ENCODE results near the gene IGLON5.
A peak's percentile ranks its signal among the peaks of the same experiment; 100 is the strongest.

Gene IGLON5

GRCh38 chr19:51367255-51367564 lies 55.8 kb downstream of the IGLON5 start:
- DNase-seq (ENCODE audit: low read depth, low spot score), result no peak
- TF ChIP-seq CTCF (IDR thresholded peaks at IDR 0.05; ENCODE audit: low read depth, low read length), result no peak
- in situ Hi-C loops (cut with HindIII; ENCODE audit: low sequenced_read_pairs), result no loop called here
- peak overlapping the region; percentile 85 for H3K4me3 ChIP-seq (ENCODE audit: low read depth, low read length)

- DNase-seq (ENCODE audit: low read depth, low spot score), result peak; percentile 99
- TF ChIP-seq CTCF (IDR thresholded peaks at IDR 0.05; ENCODE audit: low read depth, low read length), result no peak
- H3K4me3 ChIP-seq (ENCODE audit: low read depth, low read length), result peak overlapping the region; percentile 85
- in situ Hi-C loops (cut with HindIII; ENCODE audit: low sequenced_read_pairs), result no loop called here
Measured at GRCh38 chr19:51367565-51368365, 56.3 kb downstream of the IGLON5 start.

- in situ Hi-C loops (cut with HindIII; ENCODE audit: low sequenced_read_pairs), result no loop called here
- no peak for DNase-seq (ENCODE audit: low read depth, low spot score)
- no peak for TF ChIP-seq CTCF (IDR thresholded peaks at IDR 0.05; ENCODE audit: low read depth, low read length)
- peak within 1 kb of the TSS; percentile 85 for H3K4me3 ChIP-seq (ENCODE audit: low read depth, low read length)
Measured at GRCh38 chr19:51368366-51369282, 57.2 kb downstream of the IGLON5 start, which contains the start of gene CLDND2. TSS of gene CLDND2 (minus strand) at chr19:51369003. CDS start at chr19:51368577, 426 bp downstream.

GRCh38 chr19:51370230-51370629 lies 58.8 kb downstream of the IGLON5 start:
- TF ChIP-seq CTCF (IDR thresholded peaks at IDR 0.05; ENCODE audit: low read depth, low read length), result no peak
- no peak overlapping the region for H3K4me3 ChIP-seq (ENCODE audit: low read depth, low read length)
- DNase-seq (ENCODE audit: low read depth, low spot score), result no peak

GRCh38 chr19:51371186-51371690 lies 59.8 kb downstream of the IGLON5 start:
- no peak overlapping the region for H3K4me3 ChIP-seq (ENCODE audit: low read depth, low read length)
- TF ChIP-seq CTCF (IDR thresholded peaks at IDR 0.05; ENCODE audit: low read depth, low read length), result no peak
- in situ Hi-C loops (cut with HindIII; ENCODE audit: low sequenced_read_pairs), result no loop called here
- no peak for DNase-seq (ENCODE audit: low read depth, low spot score)

More at GRCh38 chr19:51370230-51370629, 58.8 kb downstream of the IGLON5 start:
- in situ Hi-C loops (cut with HindIII; ENCODE audit: low sequenced_read_pairs), result no loop called here

- TF ChIP-seq CTCF (IDR thresholded peaks at IDR 0.05; ENCODE audit: low read depth, low read length), result no peak
- in situ Hi-C loops (cut with HindIII; ENCODE audit: low sequenced_read_pairs), result no loop called here
- DNase-seq (ENCODE audit: low read depth, low spot score), result no peak
- no peak overlapping the region for H3K4me3 ChIP-seq (ENCODE audit: low read depth, low read length)
Measured at GRCh38 chr19:51372021-51372648, 60.7 kb downstream of the IGLON5 start.
